Panc1 (cell line): Measurements from ENCODE around the gene SLC41A3. TPM values are rescaled to one million over a fixed set of nuclear protein-coding genes. Genes with fewer than 3 reads are reported as not detected.

Experiments used
- ATAC-seq: fragments of 200-7000 bp; cut with Tn5 transposase; 2 replicates; pipeline ENCODE4 v1.9.1; 2020; ENCODE audit warnings: mild to moderate bottlenecking, moderate library complexity
- BruUV-seq: library from RNA; stranded (reverse); fragments of 400-500 nt; replicated peaks from 2 replicates; lab custom pipeline; 2021; lab: Mats Ljungman, UMichigan
- CTCF ChIA-PET: fragments of 300-600 bp; sonication (Branson Sonifier 250); formaldehyde crosslinking; loops from one replicate; lab custom pipeline; 2022; ENCODE audit warnings: antibody characterized with exemption; lab: Charles Lee
- POLR2A ChIA-PET: fragments of 300-600 bp; sonication (Branson Sonifier 250); formaldehyde crosslinking; loops from one replicate; lab custom pipeline; 2022; ENCODE audit warnings: antibody characterized with exemption; lab: Charles Lee
- DNase-seq: peaks from one replicate; pipeline ENCODE4 v3.0.0-alpha.2; 2010; ENCODE audit warnings: low read depth, low spot score
- H3K27ac ChIP-seq: 2 replicates; pipeline ENCODE4 v1.5.1; 2011; ENCODE audit warnings: mild to moderate bottlenecking, low read length, inconsistent platforms
- H3K27me3 ChIP-seq: fragments of 200-500 bp; sonication (Bioruptor generic); 2 replicates; pipeline ENCODE4 v1.6.0; 2014; ENCODE audit warnings: low read length, inconsistent platforms; ENCODE audit not compliant: control insufficient read depth, insufficient read depth
- H3K36me3 ChIP-seq: fragments of 200-500 bp; sonication (Bioruptor generic); 2 replicates; pipeline ENCODE4 v1.5.1; 2014; ENCODE audit warnings: inconsistent platforms, mild to moderate bottlenecking, low read length, moderate library complexity; ENCODE audit not compliant: control insufficient read depth, insufficient read depth
- H3K4me1 ChIP-seq: 2 replicates; pipeline ENCODE4 v1.5.1; 2011; ENCODE audit warnings: inconsistent platforms, mild to moderate bottlenecking, low read length, moderate library complexity; ENCODE audit not compliant: control insufficient read depth, insufficient read depth
- H3K4me3 ChIP-seq, 2 experiments: 2 replicates each; pipeline ENCODE4 v1.5.1; 2011 to 2012; ENCODE audit warnings: low read depth in 2 of 2, low read length in 2 of 2, mild to moderate bottlenecking in 2 of 2, inconsistent platforms in 1 of 2, moderate library complexity in 1 of 2
- H3K9me3 ChIP-seq: fragments of 200-500 bp; sonication (Bioruptor generic); 2 replicates; pipeline ENCODE4 v1.5.1; 2014; ENCODE audit warnings: low read depth, mild to moderate bottlenecking, inconsistent platforms, low read length, moderate library complexity; ENCODE audit not compliant: control insufficient read depth, insufficient read depth
- CTCF ChIP-seq: fragments of 450-650 bp; IDR thresholded peaks from 2 replicates; pipeline ENCODE4 v1.5.1; 2017; ENCODE audit warnings: mild to moderate bottlenecking
- POLR2AphosphoS5 ChIP-seq: IDR thresholded peaks from 2 replicates; pipeline ENCODE4 v1.6.1; 2012; ENCODE audit warnings: mild to moderate bottlenecking, low read depth, low read length, moderate library complexity
- REST ChIP-seq, 2 experiments: IDR thresholded peaks; 2 replicates each; pipeline ENCODE4 v1.6.1; 2011 to 2012; ENCODE audit warnings: low read depth in 2 of 2, control low read depth in 1 of 2, low read length in 1 of 2, mild to moderate bottlenecking in 1 of 2, moderate library complexity in 1 of 2; ENCODE audit not compliant: insufficient read depth in 1 of 2
- SIN3A ChIP-seq: IDR thresholded peaks from 2 replicates; pipeline ENCODE4 v1.6.1; 2012; ENCODE audit warnings: low read depth, mild to moderate bottlenecking, low read length, moderate library complexity, borderline replicate concordance; ENCODE audit not compliant: insufficient read depth
- TCF7L2 ChIP-seq: IDR thresholded peaks from 2 replicates; pipeline ENCODE4 v1.6.1; 2011; ENCODE audit warnings: mild to moderate bottlenecking, low read depth, low read length, inconsistent platforms
- in situ Hi-C: cut with HindIII; loops from 2 replicates; pipeline ENCODE4 v1.10.0; 2016; ENCODE audit warnings: low sequenced_read_pairs, low pct_unique_long_range_greater_than_20kb
- intact Hi-C: fragments of 100-400 bp; cut with micrococcal nuclease; formaldehyde crosslinking; loops from one replicate; pipeline ENCODE4 v1.10.0; 2022; ENCODE audit not compliant: unreplicated experiment
- total RNA-seq: library from RNA; stranded (reverse); gene quantifications from one replicate; pipeline ENCODE4 v1.2.1, GENCODE V29; 2021; ENCODE audit not compliant: unreplicated experiment

The SLC41A3 gene
- total RNA-seq, 1 experiment from 2014 or later, result 39.0 TPM

- Histone ChIP-seq H3K9me3 (no peaks in the 10 kb centered on the region), H3K36me3 (no peaks in the 10 kb centered on the region), H3K27me3 (no peaks in the 10 kb centered on the region), H3K4me3 (no peak overlapping the region), H3K4me1 (no peaks in the 10 kb centered on the region), H3K27ac (no peak overlapping the region)
- DNase-seq, result no peak
- intact Hi-C loops (no loop called here), in situ Hi-C loops (no loop called here)
- TF ChIP-seq CTCF (no peak), TCF7L2 (no peak), SIN3A (no peak), REST (IDR thresholded peaks at IDR 0.05; ENCODE audit: insufficient read depth in 1 of 2, low read depth in 2 of 2, low read length in 1 of 2) (no peak), POLR2AphosphoS5 (no peak)
- POLR2A ChIA-PET, result no interaction called here
- BruUV-seq, result no TSS peak
- CTCF ChIA-PET, result interaction anchor here (0.5 to 0.6 kb wide), 2 partner anchors 10 to 238 kb away, joined by 3 to 4 read pairs; no protein-coding TSS in a partner anchor
- ATAC-seq, result no peak
Measured at GRCh38 chr3:126101521-126101982, 17.6 kb upstream of the SLC41A3 start.

DNA sequence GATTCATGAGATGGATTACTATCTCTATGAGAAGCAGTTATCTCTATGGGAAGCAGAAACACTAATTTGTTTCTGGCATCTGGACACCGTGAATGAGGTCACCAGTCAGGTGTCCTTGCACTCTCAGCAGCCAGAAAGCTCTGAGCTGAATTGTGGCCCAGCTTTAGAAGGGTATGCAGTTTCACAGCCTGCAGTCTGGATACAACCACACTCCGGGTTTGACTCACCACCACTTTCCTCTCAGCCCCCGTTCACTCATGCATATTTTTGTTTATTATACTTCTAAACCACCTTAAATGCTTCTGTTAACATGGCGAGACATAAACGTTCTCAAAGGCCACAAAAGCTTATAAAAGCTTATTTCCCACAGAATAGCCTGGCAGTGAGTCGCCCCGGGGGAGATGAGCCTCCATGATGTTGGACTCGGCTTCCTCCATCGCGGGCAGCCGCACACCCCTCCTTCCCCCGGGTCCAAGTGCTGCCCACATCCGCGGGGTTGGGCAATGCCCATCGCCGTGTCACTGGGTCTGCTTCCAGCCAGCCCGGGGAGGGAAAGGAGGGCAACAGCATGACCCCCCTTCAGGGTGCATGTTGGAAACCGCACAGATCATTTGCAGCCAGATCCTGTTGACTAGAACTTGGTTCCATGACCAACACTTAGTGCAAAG, 16.8 kb upstream of the SLC41A3 start:
- POLR2A ChIA-PET, result no interaction called here
- no peaks in the 10 kb centered on the region for H3K9me3 ChIP-seq
- no peaks in the 10 kb centered on the region for H3K4me1 ChIP-seq
- DNase-seq, result no peak
- CTCF ChIA-PET, result no interaction called here
- ATAC-seq, result no peak
- no peaks in the 10 kb centered on the region for H3K27me3 ChIP-seq
- in situ Hi-C loops, result no loop called here
- BruUV-seq, result no TSS peak
- no peaks in the 10 kb centered on the region for H3K36me3 ChIP-seq
- intact Hi-C loops, result no loop called here
- TF ChIP-seq SIN3A (no peak), REST (IDR thresholded peaks at IDR 0.05; ENCODE audit: insufficient read depth in 1 of 2, low read depth in 2 of 2, low read length in 1 of 2) (no peak), TCF7L2 (no peak), POLR2AphosphoS5 (no peak), CTCF (no peak)
- H3K4me3 ChIP-seq, result no peak overlapping the region
- H3K27ac ChIP-seq, result no peak overlapping the region
